Skeletal muscle tissue (tissue), 4 donors: Measurements from ENCODE around the gene GGCX. TPM values are rescaled to one million over a fixed set of nuclear protein-coding genes. Genes with fewer than 3 reads are reported as not detected.

Experiments used
- H3K27ac ChIP-seq: one replicate; pipeline ENCODE4 v1.7.0; 2013; ENCODE audit warnings: mild to moderate bottlenecking, low read depth, low read length, inconsistent platforms
- H3K27me3 ChIP-seq, 3 donors: one replicate each; pipeline ENCODE4 v1.7.0; 2013; ENCODE audit warnings: low read length in 3 of 3; ENCODE audit not compliant: control insufficient read depth in 3 of 3, insufficient read depth in 3 of 3
- H3K36me3 ChIP-seq, 3 donors: one replicate each; pipeline ENCODE4 v1.7.0; 2013; ENCODE audit warnings: low read length in 3 of 3; ENCODE audit not compliant: control insufficient read depth in 3 of 3, insufficient read depth in 3 of 3
- H3K4me1 ChIP-seq, 3 donors: one replicate each; pipeline ENCODE4 v1.7.0; 2013; ENCODE audit warnings: low read length in 3 of 3, mild to moderate bottlenecking in 3 of 3; ENCODE audit not compliant: control insufficient read depth in 3 of 3, insufficient read depth in 3 of 3
- H3K4me3 ChIP-seq, 3 donors: one replicate each; pipeline ENCODE4 v1.7.0; 2013; ENCODE audit warnings: low read length in 3 of 3
- H3K9ac ChIP-seq, 3 donors: one replicate each; pipeline ENCODE4 v1.7.0; 2013; ENCODE audit warnings: low read length in 3 of 3, mild to moderate bottlenecking in 3 of 3, moderate library complexity in 2 of 3, low read depth in 1 of 3
- H3K9me3 ChIP-seq, 3 donors: one replicate each; pipeline ENCODE4 v1.7.0; 2013; ENCODE audit warnings: low read length in 3 of 3; ENCODE audit not compliant: control insufficient read depth in 3 of 3
- total RNA-seq: library from RNA; depleted of rRNA; stranded (reverse); fragments of >200 nt; gene quantifications from one replicate; pipeline ENCODE4 v1.2.3, GENCODE V29; 2014
- donor health status: Osteomylitis.

The GGCX gene
- total RNA-seq, 1 donor from 2014 or later, result 24.5 TPM

GRCh38 chr2:85523903-85524335 is 37.4 kb downstream of the GGCX start:
- peaks cover 6 to 17% (median 10%) of the 10 kb centered on the region in 3 donors for H3K4me1 ChIP-seq

GRCh38 chr2:85523062-85523902 is 38.0 kb downstream of the GGCX start:
- Histone ChIP-seq H3K9ac (peak overlapping the region in 1 of 3 donors; percentile 45), H3K27me3 (no peaks in the 10 kb centered on the region), H3K27ac (no peak overlapping the region), H3K4me1 (peaks cover 6 to 17% (median 10%) of the 10 kb centered on the region in 3 donors), H3K9me3 (no peaks in the 10 kb centered on the region), H3K36me3 (no peaks in the 10 kb centered on the region), H3K4me3 (no peak overlapping the region)

More at GRCh38 chr2:85523903-85524335, 37.4 kb downstream of the GGCX start:
- Histone ChIP-seq H3K27ac (peak overlapping the region; percentile 30), H3K27me3 (no peaks in the 10 kb centered on the region), H3K9me3 (no peaks in the 10 kb centered on the region), H3K9ac (peak overlapping the region in 1 of 3 donors; percentile 45), H3K36me3 (no peaks in the 10 kb centered on the region), H3K4me3 (no peak overlapping the region)

- Histone ChIP-seq H3K4me1 (peaks cover 6 to 17% (median 10%) of the 10 kb centered on the region in 3 donors), H3K27ac (no peak overlapping the region), H3K9me3 (no peaks in the 10 kb centered on the region), H3K9ac (no peak overlapping the region), H3K4me3 (no peak overlapping the region), H3K36me3 (no peaks in the 10 kb centered on the region), H3K27me3 (no peaks in the 10 kb centered on the region)
These were observed 39.1 kb downstream of the GGCX start for GRCh38 chr2:85522090-85522647.

- Histone ChIP-seq H3K4me1 (peaks cover 0 to under 1% (median 0%) of the 10 kb centered on the region in 3 donors), H3K9ac (no peak overlapping the region), H3K4me3 (no peak overlapping the region), H3K9me3 (no peaks in the 10 kb centered on the region), H3K27me3 (no peaks in the 10 kb centered on the region), H3K27ac (no peak overlapping the region), H3K36me3 (no peaks in the 10 kb centered on the region)
These were observed 44.5 kb downstream of the GGCX start for GRCh38 chr2:85516653-85517389.

- Histone ChIP-seq H3K9me3 (no peaks in the 10 kb centered on the region), H3K36me3 (no peaks in the 10 kb centered on the region), H3K9ac (no peak overlapping the region), H3K4me1 (peaks cover 4 to 10% (median 4%) of the 10 kb centered on the region in 3 donors), H3K27ac (no peak overlapping the region), H3K4me3 (no peak overlapping the region), H3K27me3 (no peaks in the 10 kb centered on the region)
These were observed 47.0 kb downstream of the GGCX start for GRCh38 chr2:85514323-85514722.

GRCh38 chr2:85511008-85511811 is 50.1 kb downstream of the GGCX start:
- H3K9me3 ChIP-seq, result no peaks in the 10 kb centered on the region
- H3K4me3 ChIP-seq, result no peak overlapping the region
- peaks cover 4 to 10% (median 6%) of the 10 kb centered on the region in 3 donors for H3K4me1 ChIP-seq
- no peaks in the 10 kb centered on the region for H3K27me3 ChIP-seq
- no peak overlapping the region for H3K9ac ChIP-seq
- H3K27ac ChIP-seq, result peak overlapping the region; percentile 60
- no peaks in the 10 kb centered on the region for H3K36me3 ChIP-seq

GRCh38 chr2:85506768-85507181 is 54.5 kb downstream of the GGCX start:
- Histone ChIP-seq H3K9me3 (no peaks in the 10 kb centered on the region), H3K4me3 (no peak overlapping the region), H3K4me1 (peaks cover 29 to 32% (median 30%) of the 10 kb centered on the region in 3 donors), H3K27me3 (no peaks in the 10 kb centered on the region), H3K27ac (peak overlapping the region; percentile 52), H3K9ac (no peak overlapping the region), H3K36me3 (no peaks in the 10 kb centered on the region)

- H3K9me3 ChIP-seq, result no peaks in the 10 kb centered on the region
- no peak overlapping the region for H3K4me3 ChIP-seq
- peak overlapping the region; percentile 48 for H3K27ac ChIP-seq
- no peaks in the 10 kb centered on the region for H3K36me3 ChIP-seq
- H3K4me1 ChIP-seq, result peaks cover 22 to 26% (median 25%) of the 10 kb centered on the region in 3 donors
- H3K9ac ChIP-seq, result peak overlapping the region in 1 of 3 donors; percentile 45
- H3K27me3 ChIP-seq, result no peaks in the 10 kb centered on the region
These were observed 55.6 kb downstream of the GGCX start for GRCh38 chr2:85505551-85506238.

- H3K36me3 ChIP-seq, result no peaks in the 10 kb centered on the region
- H3K27ac ChIP-seq, result peak overlapping the region; percentile 48
- no peak overlapping the region for H3K4me3 ChIP-seq
- H3K27me3 ChIP-seq, result no peaks in the 10 kb centered on the region
- no peaks in the 10 kb centered on the region for H3K9me3 ChIP-seq
- H3K4me1 ChIP-seq, result peaks cover 22 to 26% (median 25%) of the 10 kb centered on the region in 3 donors
- peak overlapping the region in 2 of 3 donors; percentile 45 to 47 for H3K9ac ChIP-seq
These were observed 56.5 kb downstream of the GGCX start for GRCh38 chr2:85504778-85505261.
